ENCODE data around the gene DIO2.

DNA sequence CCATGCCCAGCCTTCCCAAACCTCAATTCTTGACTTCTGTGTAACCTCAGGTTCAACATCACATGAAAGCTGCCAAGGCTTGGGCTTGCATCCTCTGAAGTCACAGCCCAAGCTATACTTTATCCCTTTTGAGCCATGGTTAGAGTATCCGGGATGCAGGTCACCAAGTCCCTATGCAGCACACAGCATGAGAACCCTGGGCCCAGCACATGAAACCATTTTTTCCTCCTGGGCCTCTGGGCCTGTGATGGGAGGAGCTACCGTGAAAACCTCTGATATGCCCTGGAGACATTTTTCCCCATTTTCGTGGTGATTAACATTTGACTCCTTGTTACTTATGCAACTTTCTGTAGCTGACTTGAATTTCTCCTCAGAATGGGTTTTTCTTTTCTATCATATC, 25.8 kb upstream of the DIO2 start:
- TF ChIP-seq, protein P1, sequence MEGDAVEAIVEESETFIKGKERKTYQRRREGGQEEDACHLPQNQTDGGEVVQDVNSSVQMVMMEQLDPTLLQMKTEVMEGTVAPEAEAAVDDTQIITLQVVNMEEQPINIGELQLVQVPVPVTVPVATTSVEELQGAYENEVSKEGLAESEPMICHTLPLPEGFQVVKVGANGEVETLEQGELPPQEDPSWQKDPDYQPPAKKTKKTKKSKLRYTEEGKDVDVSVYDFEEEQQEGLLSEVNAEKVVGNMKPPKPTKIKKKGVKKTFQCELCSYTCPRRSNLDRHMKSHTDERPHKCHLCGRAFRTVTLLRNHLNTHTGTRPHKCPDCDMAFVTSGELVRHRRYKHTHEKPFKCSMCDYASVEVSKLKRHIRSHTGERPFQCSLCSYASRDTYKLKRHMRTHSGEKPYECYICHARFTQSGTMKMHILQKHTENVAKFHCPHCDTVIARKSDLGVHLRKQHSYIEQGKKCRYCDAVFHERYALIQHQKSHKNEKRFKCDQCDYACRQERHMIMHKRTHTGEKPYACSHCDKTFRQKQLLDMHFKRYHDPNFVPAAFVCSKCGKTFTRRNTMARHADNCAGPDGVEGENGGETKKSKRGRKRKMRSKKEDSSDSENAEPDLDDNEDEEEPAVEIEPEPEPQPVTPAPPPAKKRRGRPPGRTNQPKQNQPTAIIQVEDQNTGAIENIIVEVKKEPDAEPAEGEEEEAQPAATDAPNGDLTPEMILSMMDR (conservative IDR thresholded peaks at IDR 0.05; ENCODE audit: low read length) = no peak
- TF ChIP-seq EZH2phosphoT487 (IDR thresholded peaks at IDR 0.05; ENCODE audit: borderline replicate concordance, low read depth, low read length) = no peak

Measured in OCI-LY7 (cell line).